Measurements from ENCODE around the gene RHCE.
"Not testable (repeated sequence)": the region's sequence is repeated elsewhere in the genome, so short reads cannot be mapped to it uniquely, and the experiment has no call there.

The RHCE gene

DNA sequence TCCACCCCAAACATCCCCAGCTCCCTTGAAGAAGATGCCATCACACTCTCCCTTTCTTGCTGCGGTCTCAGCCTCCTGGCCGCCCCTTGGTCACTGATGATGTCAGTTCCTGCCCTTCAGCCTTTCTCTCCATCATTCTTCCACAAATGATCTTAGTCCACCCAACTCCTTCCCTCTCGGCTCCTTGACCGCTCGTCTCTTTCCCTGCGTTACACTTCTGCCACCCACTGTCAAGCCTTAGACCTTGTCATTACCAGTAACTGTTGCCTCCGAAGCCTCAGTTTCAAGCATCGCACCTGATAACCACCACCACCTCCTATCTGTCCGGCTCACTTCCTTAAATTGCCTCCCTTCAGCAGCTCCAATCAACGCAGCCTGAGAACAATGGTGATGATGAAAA lies 23.1 kb downstream of the RHCE start:
- not testable (repeated sequence) for DNase-seq

GRCh38 chr1:25392841-25393240 lies 27.8 kb downstream of the RHCE start:
- DNase-seq, result peak; percentile 50

DNA sequence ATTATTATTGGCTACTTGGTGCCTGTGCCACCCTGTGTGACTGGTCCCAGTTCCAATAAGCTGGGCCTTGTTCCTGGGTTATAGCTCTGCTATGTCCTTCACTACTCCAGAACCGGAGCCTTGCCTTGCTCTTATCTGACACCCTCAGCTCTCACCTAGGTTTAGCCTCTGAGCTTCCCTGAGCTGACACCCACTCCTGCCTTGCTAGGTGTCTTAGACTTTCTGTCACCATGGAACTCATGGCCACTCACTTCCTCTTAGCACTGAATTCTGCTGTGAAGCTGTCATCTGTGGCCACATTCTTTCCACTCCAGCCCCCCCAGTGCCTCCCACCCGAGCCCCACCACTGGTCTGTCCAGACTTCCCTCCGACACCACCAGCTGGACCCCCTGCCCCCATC lies 30.9 kb downstream of the RHCE start:
- DNase-seq, result not testable (repeated sequence)

DNA sequence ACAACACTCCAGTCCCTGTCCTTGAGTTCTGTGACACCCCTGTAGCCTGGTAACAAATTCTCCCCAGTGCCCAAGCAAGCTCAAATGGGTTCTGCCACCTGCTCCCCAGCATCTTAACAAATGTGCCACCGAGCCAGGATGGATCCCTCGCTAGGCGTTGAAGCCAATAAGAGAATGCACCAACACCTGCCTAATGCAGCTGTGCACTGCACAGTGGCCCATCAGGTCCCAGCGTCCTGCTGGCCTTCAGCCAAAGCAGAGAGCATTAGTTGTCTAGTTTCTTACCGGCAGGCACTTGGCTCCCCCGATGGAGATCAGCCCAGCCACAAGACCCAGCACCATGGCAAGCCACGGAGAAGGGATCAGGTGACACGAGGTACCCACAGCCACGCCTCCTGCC lies 31.9 kb downstream of the RHCE start:
- DNase-seq, result not testable (repeated sequence)

DNA sequence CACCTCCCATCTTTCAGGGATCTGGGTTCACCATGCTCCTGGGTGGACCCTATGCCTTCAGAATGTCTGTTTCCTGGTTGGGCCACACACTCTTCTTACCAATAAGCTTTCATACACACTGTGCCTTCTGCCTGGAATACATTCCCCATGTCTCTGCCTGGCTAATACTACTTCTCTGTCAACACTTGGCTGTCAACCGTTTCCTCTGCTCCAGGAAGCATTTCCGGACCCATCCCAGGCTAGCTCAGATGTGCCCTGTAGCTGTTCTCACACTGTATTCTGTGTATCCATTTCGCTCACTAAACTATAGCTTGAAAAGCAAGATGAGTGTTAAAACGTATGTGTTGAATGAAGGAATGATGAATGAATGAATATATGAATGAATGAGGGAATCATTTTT lies 33.5 kb downstream of the RHCE start:
- DNase-seq, result not testable (repeated sequence)

GRCh38 chr1:25383875-25384274 lies 36.8 kb downstream of the RHCE start:
- not testable (repeated sequence) for DNase-seq

DNA sequence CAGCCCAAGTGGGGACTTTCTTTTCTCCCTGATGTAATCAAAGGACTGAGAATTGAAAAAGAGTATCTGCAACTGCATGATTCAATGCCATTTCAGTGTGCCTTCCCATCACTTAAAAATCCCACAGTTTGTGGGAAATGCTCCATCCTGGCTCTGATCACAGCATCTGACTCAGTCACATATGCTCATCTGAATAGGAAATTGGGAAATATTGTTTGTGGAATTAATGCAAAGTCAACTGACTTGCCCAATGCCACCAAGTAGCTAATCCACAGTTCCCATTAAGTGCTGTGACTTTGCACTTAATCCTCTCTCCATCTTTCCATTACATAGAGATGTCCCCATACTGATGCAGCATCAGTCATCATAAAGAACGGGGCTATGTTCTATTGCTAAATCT lies 37.5 kb downstream of the RHCE start:
- peak; percentile 87 for DNase-seq

GRCh38 chr1:25382543-25382942 lies 38.1 kb downstream of the RHCE start:
- DNase-seq, result not testable (repeated sequence)

DNA sequence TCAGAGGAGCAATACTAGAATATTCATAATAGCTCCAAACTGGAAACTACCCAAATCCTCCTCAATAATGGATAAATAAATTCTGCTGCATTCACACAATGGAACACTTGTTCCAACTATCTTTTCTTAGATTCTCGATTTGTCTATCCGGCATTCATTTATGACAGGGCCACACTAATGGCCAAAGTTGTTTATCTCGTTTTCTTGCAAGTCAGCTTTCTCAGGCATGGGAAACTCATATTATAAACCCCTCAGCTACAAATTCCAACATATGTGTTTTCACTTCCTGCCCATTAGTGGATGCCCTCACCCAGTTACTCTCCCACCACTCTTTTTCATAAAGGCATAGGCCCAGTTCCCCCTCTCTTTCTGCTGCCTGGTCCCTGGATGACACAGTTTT lies 42.3 kb downstream of the RHCE start:
- DNase-seq, result not testable (repeated sequence)

- DNase-seq, result peak; percentile 96
Observed at GRCh38 chr1:25371757-25372156, 48.9 kb downstream of the RHCE start.

DNA sequence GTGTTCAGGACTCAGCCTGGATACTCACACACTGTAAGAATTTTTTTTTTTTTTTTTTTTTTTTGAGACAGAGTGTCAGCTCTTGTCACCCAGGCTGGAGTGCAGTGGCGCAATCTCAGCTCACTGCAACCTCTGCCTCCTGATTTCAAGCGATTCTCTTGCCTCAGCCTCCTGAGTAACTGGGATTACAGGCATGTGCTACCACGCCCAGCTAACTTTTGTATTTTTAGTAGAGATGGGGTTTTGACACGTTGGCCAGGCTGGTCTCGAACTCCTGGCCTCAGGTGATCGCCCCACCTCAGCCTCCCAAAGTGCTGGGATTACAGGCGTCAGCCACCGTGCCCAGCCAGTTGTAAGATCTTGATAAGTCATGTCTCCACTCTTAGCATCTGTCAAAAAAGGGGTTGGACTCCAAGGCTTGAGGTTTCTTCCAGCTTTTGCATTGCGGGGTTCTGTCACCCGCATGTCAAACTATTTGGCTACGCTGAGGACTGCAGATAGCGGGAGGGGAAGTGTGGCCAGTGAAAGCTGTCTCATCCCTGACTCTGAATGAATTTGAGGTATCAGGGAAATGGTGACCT lies 50.8 kb downstream of the RHCE start:
- DNase-seq, result not testable (repeated sequence)

- no peak for DNase-seq
Observed at GRCh38 chr1:25369241-25369640, 51.4 kb downstream of the RHCE start.

DNA sequence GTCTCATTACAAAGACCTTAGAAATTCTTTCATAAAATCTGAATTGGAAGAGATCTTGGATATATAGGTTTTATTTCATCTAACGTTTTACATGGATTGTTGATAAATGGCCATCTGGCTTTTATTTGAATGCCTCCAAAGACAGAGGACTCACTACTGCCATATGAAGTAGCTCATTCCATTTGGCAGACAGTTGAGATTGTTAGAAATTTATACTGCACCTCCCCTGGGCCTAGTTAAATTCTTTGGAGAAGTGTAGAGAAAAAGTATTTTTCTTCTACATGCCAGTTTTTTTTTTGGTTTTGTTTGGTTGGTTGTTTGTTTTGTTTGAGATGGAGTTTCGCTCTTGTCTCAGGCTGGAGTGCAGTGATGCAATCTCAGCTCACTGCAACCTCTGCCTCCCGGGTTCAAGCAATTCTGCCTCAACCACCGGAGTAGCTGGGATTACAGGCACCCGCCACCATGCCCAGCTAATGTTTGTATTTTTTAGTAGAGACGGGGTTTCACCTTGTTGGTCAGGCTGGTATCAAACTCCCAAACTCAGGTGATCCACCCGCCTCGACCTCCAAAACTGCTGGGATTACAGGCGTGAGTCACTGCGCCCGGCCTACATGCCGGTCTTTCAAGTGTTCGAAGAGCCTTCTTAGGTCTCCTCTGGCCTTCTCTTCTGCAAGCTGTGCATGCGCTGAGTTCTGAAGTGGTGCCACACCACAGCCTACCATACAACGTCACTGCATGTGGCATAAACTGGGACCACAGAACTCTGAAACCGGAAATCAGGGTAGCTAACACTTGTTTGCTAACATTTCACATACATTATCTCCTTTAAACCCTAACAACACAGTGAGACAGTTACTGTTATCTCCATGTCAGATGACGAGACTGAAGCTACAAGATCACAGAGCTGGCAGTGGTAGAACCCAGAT lies 57.7 kb downstream of the RHCE start:
- not testable (repeated sequence) for DNase-seq

DNA sequence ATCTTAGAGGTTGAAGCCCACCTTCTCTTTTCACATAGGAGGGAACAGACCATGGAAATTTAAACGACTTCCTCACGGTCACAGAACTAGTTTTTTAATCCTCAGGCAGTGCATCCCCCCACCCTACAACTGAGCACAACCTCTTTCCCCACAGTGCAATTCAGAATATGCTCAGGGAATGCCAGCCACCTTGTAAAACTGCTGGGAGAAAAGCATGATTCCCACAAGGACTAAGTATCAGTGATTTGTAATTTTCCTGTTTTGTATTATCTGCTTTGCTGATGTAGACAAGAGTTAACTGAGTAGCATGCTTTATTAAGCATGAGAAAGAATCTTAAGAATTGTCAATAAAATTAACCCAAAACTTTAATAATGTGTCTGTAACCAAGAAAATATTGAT lies 58.7 kb downstream of the RHCE start:
- DNase-seq, result no peak

DNA sequence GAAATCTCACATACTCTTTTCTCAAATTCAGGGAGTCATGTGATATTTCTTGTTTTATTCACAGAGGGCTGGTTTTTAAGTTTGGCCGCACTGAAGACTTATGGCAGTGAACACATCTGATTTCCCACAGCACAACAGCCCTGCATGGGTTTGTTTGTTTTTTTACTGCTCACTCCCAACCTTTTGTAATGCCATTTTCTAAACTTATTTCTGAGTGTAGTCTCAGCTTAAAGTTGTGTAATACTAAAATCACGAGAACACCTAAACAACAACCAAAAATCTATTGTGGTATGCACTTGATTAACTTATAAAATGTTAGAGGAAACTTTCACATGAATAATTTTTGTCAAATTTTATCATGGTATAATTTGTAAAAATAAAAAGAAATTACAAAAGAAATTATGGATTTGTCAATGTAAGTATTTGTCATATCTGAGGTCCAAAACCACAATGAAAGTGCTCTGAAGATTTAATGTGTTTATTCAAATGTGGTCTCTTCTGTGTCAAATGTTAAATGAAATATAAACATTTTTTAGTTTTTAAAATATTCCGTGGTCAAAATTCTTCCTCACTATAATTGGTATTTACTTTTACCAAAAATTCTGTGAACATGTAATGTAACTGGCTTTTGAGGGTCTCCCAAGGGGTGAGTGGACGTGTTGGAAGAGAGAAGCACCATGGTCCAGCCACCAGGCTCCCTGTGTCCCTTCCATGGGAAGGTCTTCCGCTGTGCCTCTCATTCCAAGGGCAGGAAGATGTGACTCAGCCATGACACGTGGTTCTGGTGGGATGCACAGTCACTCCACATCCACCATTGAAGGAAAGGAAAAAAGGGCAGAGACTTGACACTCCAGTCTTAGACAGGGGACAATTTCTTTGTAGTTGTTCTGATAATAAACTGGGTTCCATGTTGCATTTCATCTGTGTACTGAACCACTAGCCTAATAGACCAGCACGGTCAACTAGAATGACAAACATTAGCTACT lies 59.7 kb downstream of the RHCE start:
- DNase-seq, result peak; percentile 83

- DNase-seq, result peak; percentile 62
Observed at GRCh38 chr1:25356848-25357247, 63.8 kb downstream of the RHCE start.

- no peak for DNase-seq
Observed at GRCh38 chr1:25356441-25356840, 64.2 kb downstream of the RHCE start.

DNA sequence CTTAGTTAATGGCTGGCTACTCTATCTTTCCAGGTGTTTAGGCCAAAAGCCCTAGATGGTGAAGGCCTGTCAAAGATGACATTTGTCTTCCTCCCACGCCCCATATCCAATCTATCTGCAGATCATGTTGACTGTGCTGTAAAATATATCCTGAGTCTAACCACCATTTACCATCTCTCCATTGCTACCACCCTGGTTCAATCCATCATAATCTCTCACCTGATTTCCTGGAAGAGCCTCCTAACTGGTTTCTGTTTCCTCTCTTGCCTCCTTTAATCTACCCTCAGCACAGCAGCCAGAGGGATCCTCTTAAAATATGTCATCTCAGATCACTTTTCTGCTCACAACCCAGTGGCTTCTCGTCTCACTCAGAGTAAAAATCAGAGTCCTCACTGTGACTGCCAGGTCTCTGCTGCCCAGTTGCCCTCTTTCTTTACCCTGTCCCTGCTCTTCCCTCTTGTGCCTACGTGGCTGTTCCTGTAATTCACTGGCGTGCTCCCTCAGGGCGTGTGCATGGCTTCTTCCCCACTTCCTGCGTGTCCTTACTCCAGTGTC lies 64.7 kb downstream of the RHCE start:
- no peak for DNase-seq

DNA sequence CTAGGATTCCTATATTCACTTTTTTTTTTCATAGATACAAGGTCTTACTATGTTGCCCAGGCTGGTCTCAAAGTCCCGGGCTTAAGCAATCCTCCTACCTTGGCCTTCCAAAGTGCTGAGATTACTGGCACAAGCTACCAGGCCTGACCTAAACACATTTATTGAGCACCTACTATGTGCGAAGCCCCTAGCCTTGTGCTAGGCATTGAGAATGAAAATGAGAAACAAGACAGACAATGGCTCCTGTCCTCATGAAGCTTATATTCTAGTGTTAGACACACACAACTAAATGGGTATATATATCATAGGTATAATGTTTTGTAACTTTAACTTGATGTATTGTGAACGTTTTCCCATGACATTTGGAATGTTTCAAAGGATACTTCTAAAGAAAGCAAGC lies 71.0 kb downstream of the RHCE start:
- no peak for DNase-seq

GRCh38 chr1:25347556-25347955 lies 73.1 kb downstream of the RHCE start:
- DNase-seq, result no peak

- DNase-seq, result peak; percentile 94
Observed at GRCh38 chr1:25343872-25344271, 76.8 kb downstream of the RHCE start.

GRCh38 chr1:25342846-25343245 lies 77.8 kb downstream of the RHCE start:
- DNase-seq, result no peak

GRCh38 chr1:25341746-25342145 lies 78.9 kb downstream of the RHCE start:
- DNase-seq, result no peak
